ENCODE results near the gene RTN4RL2.

The RTN4RL2 gene

GRCh38 chr11:57499413-57499982 is 39.2 kb downstream of the RTN4RL2 start:
- H3K9me3 ChIP-seq (ENCODE audit: low read length), result no peaks in the 10 kb centered on the region
- H3K36me3 ChIP-seq (ENCODE audit: insufficient read depth, low read length), result peaks cover 65% of the 10 kb centered on the region
- no peaks in the 10 kb centered on the region for H3K79me2 ChIP-seq (ENCODE audit: insufficient read depth, low read length)
- H3K9me2 ChIP-seq (ENCODE audit: low read depth, low read length), result no peaks in the 10 kb centered on the region
- no peak overlapping the region for H3K27ac ChIP-seq (ENCODE audit: low read depth, low read length, poor library complexity, severe bottlenecking)
- H3K9ac ChIP-seq (ENCODE audit: low read length), result no peak overlapping the region
- H3K4me3 ChIP-seq (ENCODE audit: low read depth, low read length, poor library complexity, severe bottlenecking), result no peak overlapping the region
- no peaks in the 10 kb centered on the region for H4K20me1 ChIP-seq (ENCODE audit: insufficient read depth, low read length)
- H3K4me2 ChIP-seq (ENCODE audit: low read length), result no peak overlapping the region
- no peaks in the 10 kb centered on the region for H3K4me1 ChIP-seq (ENCODE audit: insufficient read depth, low read length, severe bottlenecking)
- H3K27me3 ChIP-seq (ENCODE audit: insufficient read depth, low read length), result no peaks in the 10 kb centered on the region
- TF ChIP-seq, protein P1, sequence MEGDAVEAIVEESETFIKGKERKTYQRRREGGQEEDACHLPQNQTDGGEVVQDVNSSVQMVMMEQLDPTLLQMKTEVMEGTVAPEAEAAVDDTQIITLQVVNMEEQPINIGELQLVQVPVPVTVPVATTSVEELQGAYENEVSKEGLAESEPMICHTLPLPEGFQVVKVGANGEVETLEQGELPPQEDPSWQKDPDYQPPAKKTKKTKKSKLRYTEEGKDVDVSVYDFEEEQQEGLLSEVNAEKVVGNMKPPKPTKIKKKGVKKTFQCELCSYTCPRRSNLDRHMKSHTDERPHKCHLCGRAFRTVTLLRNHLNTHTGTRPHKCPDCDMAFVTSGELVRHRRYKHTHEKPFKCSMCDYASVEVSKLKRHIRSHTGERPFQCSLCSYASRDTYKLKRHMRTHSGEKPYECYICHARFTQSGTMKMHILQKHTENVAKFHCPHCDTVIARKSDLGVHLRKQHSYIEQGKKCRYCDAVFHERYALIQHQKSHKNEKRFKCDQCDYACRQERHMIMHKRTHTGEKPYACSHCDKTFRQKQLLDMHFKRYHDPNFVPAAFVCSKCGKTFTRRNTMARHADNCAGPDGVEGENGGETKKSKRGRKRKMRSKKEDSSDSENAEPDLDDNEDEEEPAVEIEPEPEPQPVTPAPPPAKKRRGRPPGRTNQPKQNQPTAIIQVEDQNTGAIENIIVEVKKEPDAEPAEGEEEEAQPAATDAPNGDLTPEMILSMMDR (IDR thresholded peaks at IDR 0.05; ENCODE audit: low read length), result no peak
- TF ChIP-seq EZH2 (IDR thresholded peaks at IDR 0.05; ENCODE audit: borderline replicate concordance, low read length), result no peak
- no peaks in the 10 kb centered on the region for H3F3A ChIP-seq (ENCODE audit: insufficient read depth, low read length)
- H2AFZ ChIP-seq (ENCODE audit: low read length), result no peak overlapping the region

DNA sequence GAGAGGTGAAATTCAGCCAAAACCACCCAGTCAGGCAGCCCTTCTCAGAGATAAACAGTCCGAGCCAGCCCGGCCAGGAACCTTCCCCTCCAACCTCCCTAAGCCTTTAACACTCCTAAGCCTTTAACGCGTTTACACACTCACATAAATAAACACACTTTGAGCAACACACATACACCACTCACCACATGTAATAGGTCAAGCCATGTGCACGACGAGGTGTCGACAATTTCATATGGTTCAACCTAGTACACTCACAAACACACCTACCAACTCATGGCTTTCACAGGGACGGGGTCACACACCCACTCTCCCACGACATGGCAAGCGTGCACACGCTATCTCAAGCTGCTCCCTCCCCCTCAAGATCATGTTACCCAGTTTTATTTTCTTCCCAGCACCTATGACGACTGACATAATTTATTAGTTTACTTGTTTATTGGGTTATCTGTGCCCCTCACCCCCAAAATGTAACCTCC is 39.7 kb downstream of the RTN4RL2 start:
- no peaks in the 10 kb centered on the region for H3K9me3 ChIP-seq (ENCODE audit: low read length)
- no peak overlapping the region for H3K27ac ChIP-seq (ENCODE audit: low read depth, low read length, poor library complexity, severe bottlenecking)
- no peak overlapping the region for H2AFZ ChIP-seq (ENCODE audit: low read length)
- H3K4me2 ChIP-seq (ENCODE audit: low read length), result no peak overlapping the region
- no peaks in the 10 kb centered on the region for H3K79me2 ChIP-seq (ENCODE audit: insufficient read depth, low read length)
- H3K9me2 ChIP-seq (ENCODE audit: low read depth, low read length), result no peaks in the 10 kb centered on the region
- no peak overlapping the region for H3K4me3 ChIP-seq (ENCODE audit: low read depth, low read length, poor library complexity, severe bottlenecking)
- no peak overlapping the region for H3K9ac ChIP-seq (ENCODE audit: low read length)
- H3F3A ChIP-seq (ENCODE audit: insufficient read depth, low read length), result no peaks in the 10 kb centered on the region
- no peaks in the 10 kb centered on the region for H4K20me1 ChIP-seq (ENCODE audit: insufficient read depth, low read length)
- peaks cover 70% of the 10 kb centered on the region for H3K36me3 ChIP-seq (ENCODE audit: insufficient read depth, low read length)
- H3K27me3 ChIP-seq (ENCODE audit: insufficient read depth, low read length), result no peaks in the 10 kb centered on the region
- H3K4me1 ChIP-seq (ENCODE audit: insufficient read depth, low read length, severe bottlenecking), result no peaks in the 10 kb centered on the region
- no peak for TF ChIP-seq EZH2 (IDR thresholded peaks at IDR 0.05; ENCODE audit: borderline replicate concordance, low read length)
- TF ChIP-seq, protein P1 (IDR thresholded peaks at IDR 0.05; ENCODE audit: low read length), result no peak

GRCh38 chr11:57500515-57500914 is 40.2 kb downstream of the RTN4RL2 start:
- Histone ChIP-seq H3K4me2 (ENCODE audit: low read length) (no peak overlapping the region), H3K27ac (ENCODE audit: low read depth, low read length, poor library complexity, severe bottlenecking) (no peak overlapping the region), H3K9ac (ENCODE audit: low read length) (no peak overlapping the region), H3K79me2 (ENCODE audit: insufficient read depth, low read length) (no peaks in the 10 kb centered on the region), H3K4me3 (ENCODE audit: low read depth, low read length, poor library complexity, severe bottlenecking) (no peak overlapping the region), H4K20me1 (ENCODE audit: insufficient read depth, low read length) (no peaks in the 10 kb centered on the region), H3K9me2 (ENCODE audit: low read depth, low read length) (no peaks in the 10 kb centered on the region), H3K4me1 (ENCODE audit: insufficient read depth, low read length, severe bottlenecking) (no peaks in the 10 kb centered on the region), H3F3A (ENCODE audit: insufficient read depth, low read length) (no peaks in the 10 kb centered on the region), H3K27me3 (ENCODE audit: insufficient read depth, low read length) (no peaks in the 10 kb centered on the region), H2AFZ (ENCODE audit: low read length) (no peak overlapping the region), H3K36me3 (ENCODE audit: insufficient read depth, low read length) (peaks cover 74% of the 10 kb centered on the region), H3K9me3 (ENCODE audit: low read length) (no peaks in the 10 kb centered on the region)
- TF ChIP-seq EZH2 (IDR thresholded peaks at IDR 0.05; ENCODE audit: borderline replicate concordance, low read length), result no peak
- TF ChIP-seq, protein P1 (IDR thresholded peaks at IDR 0.05; ENCODE audit: low read length), result no peak
